Stimulated activated CD8-positive, alpha-beta memory T cell treated with anti-CD3 and anti-CD28 coated beads, Interleukin-12 subunit alpha, Interleukin-12 subunit beta, amount 100 ng/mL, for 24 hours (primary cell): ENCODE results near the gene TSPAN31.

ENCODE experiments used
- DNase-seq: peaks from one replicate; pipeline ENCODE4 v3.0.0-alpha.2; 2020; ENCODE audit errors: extremely low read depth

The TSPAN31 gene

DNA sequence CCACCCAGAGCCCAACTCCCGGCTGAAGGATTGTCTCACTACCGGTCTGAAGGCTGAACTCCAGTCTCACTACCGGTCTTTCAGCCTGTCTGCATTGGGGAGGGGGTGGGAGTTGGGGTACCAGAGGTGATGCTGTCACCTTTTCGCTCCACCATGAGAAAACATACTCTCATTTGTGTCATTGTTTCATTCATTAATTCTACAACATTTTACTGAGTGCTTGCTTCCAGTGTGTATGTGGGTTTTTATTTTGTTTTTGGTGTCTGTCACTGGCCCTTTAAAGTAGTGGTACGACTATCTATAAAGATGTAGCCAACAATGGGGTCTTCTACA is 7.8 kb downstream of the TSPAN31 start:
- no peak for DNase-seq

DNA sequence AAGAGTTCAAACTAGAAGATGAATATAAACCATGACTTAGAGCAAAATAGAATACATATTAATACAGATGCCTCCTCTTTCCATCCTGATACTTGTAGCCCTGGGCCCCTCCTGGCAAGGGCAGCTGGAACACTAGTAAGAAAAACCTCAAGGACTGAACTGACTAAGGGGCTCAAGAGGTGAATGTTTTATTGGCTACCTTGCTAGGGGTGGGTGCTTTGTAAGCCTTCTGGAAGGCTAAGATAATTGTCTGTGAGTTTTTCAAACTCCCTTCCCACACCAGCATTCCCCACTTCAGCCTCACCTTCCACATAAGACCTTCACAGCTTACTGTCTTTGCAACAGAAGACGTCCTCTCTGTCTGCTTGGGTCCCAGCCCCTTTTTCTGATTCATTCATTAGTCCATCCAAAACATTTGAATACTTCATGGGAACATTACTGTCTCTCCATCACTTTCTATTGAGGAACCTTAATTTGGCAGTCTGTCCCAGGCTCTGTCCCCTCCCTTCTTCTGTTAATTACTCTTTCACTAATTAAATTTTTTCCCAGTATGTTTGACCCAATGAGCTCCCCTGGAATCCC is 9.0 kb downstream of the TSPAN31 start:
- no peak for DNase-seq

GRCh38 chr12:57754411-57755193 is 9.8 kb downstream of the TSPAN31 start, which contains the start of gene MARCHF9:
Gene MARCHF9, plus strand, starts transcription at chr12:57755103. Its CDS starts 426 bp downstream, at chr12:57755529.
- no peak for DNase-seq

DNA sequence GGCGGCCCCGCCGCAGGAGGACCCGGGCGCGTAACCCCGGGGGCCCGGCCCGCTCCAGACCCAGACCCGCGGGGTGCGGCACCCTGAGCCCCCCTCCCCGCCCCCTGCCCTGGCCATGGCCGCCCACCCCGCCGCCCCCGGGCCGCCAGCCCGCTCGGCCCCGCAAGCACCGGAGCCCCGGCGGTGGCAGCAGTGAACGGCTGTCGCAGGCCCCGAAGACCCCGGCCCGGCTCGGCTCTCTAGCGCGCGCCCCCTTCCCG is 10.3 kb downstream of the TSPAN31 start:
- no peak for DNase-seq

- no peak for DNase-seq
Measured at GRCh38 chr12:57755454-57756372, 10.9 kb downstream of the TSPAN31 start.

DNA sequence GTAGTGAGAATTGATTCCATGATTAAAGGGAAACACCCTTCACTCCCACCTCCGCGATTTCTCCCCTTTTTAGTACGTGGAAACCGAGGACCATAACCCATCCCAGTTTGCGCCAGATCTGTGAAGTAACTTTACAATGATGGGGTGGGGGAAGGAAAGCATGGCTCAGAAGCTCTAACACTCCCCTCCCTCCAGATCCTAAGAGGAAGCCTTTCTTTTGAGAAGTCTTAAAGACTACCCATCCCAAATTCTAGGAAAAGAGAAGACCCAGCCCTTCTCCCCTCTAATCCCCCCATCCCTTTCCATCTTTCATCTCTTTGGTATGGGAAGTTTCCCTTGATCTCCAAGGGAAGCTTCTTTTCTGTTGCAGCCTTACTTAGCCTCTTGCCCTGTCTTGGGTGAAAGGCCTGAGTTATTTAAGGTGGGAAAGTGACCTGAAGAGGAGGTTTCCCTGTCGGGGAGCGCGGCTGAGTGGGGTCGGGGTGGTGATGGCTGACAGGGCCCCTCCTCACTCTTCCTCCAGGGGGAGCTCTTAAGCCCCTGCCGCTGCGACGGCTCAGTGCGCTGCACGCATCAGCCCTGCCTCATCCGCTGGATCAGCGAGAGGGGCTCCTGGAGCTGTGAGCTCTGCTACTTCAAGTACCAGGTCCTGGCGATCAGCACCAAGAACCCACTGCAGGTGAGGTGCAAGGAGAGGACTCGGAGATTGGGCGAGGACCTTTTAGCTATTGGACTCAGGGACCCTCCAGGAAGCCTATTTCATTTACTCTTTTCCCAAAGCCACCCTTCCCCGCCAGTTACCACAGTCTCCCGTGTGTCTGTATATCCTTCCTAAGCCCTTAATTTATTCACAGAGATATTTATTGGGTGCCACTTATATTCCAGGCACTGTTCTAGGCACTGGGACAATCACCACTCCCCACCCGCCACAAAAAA is 11.8 kb downstream of the TSPAN31 start:
- no peak for DNase-seq

GRCh38 chr12:57757771-57758170 is 12.9 kb downstream of the TSPAN31 start:
- no peak for DNase-seq

DNA sequence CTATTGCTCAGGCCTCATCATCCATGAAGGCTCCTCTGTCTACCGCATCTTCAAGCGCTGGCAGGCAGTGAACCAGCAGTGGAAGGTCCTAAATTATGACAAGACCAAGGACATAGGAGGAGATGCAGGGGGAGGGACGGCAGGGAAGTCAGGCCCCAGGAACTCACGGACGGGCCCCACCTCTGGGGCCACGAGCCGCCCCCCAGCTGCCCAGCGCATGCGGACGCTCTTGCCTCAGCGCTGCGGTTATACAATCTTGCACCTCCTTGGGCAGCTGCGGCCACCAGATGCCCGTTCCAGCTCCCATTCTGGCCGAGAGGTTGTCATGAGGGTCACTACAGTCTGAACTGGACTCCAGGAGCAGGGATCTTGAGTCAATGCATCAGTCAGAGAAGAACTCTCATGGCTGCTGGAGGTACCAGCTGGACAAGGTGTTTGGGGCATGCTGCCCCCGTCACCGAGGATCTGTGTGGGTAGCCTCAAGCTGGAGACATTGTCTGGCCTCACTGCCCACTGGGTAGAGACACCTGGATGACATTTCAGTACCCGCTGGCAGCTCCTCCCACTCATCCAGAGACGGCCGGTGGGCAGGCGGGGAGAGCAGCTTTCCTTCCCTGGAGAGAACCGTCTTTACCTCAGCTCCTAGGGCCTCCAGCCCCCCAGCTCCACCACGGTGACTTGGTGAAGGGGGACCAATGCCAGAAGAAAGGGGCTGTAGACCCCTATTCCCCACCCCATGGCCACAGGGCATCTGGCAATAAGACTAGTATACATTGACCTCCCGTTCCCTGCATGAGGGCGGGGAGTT is 13.9 kb downstream of the TSPAN31 start:
- no peak for DNase-seq

- no peak for DNase-seq
Measured at GRCh38 chr12:57759360-57759980, 14.6 kb downstream of the TSPAN31 start.

DNA sequence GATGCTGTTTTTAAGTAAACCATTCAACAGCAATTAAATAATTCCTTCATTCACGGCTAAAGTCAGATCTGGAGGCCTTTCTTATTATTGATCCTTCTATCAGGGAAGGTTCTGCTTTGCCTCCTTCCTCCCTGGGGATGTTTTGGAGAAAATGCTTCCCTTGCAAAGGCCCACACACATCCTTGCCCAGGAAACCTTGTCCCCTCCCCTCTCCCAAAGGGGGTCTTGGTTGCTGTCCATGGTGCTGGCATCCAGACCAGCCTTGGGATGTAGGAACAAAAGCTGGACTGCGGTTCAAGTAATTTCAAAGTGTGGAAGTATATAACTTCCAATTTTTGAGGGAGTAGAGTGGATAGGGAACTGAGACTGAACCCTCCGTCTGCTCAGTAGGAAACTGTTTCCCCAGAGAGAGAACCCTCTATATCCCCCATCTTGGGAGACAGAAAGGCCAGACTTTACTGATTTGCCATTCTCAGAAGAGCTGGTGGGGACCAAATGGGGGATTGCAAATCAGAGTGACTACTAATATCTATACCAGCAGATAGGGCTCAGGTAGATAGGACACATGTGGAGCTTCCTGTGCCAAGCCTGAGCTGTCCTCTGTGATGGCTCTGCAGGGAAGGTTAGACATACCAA is 15.6 kb downstream of the TSPAN31 start:
- DNase-seq, result no peak

DNA sequence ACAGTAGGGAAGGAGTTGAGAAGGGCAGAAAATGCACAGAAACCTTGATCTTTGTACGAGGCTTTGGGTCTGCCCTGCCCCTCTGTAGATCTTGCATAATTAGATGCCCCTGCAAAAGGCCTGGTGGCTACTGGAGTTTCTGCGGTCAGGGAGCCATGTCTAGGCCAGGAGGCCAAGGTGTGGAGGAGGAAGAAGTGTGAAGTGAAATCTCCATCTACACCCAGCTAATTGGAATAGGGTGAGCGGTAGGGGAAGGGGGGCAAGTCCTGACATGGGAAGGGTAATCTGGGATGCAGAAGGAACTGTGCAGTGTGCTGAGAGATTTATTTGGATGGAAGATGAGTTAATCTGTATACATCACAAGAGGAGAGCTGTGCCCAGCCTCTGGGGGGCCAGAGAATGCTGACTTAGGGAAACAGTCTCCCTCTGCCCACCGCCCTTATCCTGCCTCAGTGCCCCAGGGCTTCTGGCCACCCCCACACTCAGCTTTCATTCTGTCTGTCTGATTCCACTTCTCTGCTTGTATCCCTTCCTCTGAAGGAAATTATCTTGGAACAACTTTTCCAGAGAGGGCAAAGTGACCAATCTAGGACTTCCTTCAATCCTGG is 16.7 kb downstream of the TSPAN31 start:
- no peak for DNase-seq

DNA sequence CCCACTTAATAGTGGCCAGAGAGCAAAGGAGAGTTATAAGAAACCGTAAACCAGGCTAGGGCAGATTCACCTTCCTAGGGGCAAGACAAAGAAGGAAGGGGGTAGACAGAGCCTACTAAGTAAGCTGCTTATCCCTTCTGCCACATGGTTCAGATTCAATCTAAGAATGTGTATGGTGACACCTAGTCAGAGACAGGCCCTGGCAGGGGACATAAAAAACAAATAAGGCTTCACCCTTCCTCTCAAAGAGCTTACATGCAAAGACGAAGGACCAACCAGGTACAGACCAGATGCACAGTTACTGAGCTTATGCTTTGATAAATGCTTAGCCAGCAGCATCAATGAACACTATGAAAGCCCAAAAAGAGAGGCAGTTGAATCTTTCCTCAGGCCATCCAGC is 17.6 kb downstream of the TSPAN31 start:
- no peak for DNase-seq

DNA sequence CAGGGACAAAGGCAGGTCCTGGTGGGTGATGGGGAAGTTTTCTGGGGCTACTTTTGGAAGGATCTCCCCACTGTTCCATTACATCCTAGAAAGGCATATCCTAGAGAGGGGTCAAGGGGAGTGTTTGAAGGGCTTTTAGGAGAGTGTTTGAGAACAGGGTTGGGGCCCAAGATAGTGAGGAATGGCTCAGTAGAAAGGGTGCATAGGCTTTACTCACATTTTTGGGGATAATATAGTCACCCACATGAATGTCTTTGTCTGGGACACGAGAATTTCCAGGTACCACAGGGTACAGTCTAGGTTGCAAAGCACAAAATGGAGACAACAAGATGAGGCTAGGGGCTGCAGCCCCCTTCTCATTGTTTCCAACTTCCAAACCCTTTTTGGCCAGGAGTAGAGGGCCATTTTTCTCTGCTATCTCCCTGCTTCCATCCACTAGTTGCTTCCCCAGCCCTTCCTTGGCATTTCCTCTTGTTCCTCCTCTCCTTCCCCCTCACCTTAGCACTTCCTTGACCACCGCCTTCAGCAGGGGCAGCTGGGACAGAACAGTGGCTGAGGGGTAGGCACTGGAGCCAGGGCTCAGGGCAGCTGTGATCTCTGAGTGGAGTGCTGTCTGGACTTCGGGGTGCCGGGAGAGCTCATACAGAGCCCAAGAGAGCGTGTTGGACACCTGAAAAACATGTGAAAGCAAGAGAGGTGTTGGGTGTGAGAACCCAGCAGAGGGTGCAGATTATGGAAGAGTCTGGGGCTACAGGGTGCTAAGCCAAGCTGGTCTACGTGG is 19.2 kb downstream of the TSPAN31 start:
- no peak for DNase-seq

DNA sequence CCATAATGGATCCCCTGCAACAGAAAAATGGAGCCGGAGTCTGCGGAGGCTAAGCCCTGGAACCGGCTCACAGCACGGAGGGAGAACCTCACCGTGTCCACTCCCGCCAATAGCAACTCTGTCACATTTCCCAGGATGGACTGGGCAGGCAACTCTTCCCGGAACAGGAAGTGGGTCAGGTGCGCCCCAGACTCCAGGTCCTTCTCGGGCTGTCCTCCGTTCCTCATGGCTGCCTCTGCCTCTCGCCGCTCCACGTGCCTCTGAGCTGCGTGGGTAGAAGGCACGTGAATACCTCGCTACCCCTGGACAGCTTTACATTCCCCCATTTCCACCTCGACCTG is 19.8 kb downstream of the TSPAN31 start:
- DNase-seq, result no peak

DNA sequence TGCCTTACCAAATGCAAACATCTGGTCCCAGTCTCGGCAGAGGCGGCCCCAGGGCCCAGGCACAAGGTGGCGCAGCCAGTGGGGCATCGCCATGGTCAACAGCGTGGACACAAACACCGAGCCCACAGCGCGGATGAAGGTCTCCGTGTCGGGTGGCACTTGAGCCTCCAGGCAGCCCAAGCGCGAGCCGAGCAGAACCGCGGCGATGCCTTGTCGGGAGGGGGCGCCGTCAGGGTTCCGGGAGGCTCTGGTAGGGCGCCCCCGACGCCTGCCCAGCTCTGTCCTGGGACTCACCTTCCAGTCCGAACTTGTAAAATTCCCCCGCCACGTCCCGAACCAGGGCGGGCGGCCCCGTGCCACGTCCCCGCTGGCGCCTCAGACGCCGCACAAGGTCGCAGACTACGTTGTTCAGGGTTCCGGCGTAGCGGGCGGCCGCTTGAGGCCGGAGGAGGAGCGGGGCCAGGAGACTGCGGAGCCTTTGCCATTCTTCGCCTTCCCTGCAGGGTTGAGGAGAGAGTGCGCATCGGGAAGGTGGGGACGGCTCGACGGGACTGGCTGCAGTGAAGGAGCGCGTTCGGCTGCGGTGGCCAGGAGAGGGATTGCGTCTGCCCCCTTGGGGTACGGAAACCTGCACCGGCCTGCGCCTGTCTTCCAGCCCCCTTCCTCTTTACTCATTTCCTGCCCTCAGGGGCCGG is 20.3 kb downstream of the TSPAN31 start:
- no peak for DNase-seq

DNA sequence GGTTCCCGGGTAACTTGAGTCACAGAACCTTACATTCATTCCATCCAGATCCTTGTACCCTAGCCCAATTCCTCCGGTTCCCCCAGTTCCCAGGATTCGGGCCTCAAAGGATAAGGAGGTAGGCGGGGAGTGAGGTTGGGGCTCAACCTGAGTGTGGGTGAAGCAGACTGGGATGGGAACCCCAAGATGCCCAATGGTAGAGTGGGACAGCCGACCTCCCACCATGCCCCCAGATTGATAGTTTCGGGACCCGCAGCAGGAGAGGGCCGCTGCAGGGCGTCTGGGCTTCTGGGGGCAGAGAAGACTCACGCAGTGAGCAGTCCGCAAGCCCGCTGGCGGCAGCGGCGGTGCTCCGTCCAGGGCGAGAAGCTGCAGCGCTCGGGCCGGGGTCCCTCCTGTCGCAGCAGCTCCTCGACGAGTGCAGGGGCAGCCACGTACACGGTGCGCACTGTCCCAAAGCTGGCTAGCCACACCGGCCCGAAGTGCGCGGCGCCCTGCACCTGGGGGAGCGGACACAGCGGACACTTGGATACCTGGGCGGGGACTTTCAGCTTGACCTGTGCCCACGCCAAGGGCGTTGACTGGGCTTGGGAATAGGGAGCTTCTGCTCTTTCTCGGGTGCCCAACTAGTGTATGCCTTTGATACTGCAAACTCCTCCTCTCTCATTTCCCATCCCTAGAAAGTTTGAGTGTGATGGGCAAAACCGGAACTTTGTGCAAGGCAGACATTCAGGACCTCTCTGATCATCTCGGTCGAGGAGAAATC is 21.0 kb downstream of the TSPAN31 start:
- no peak for DNase-seq

DNA sequence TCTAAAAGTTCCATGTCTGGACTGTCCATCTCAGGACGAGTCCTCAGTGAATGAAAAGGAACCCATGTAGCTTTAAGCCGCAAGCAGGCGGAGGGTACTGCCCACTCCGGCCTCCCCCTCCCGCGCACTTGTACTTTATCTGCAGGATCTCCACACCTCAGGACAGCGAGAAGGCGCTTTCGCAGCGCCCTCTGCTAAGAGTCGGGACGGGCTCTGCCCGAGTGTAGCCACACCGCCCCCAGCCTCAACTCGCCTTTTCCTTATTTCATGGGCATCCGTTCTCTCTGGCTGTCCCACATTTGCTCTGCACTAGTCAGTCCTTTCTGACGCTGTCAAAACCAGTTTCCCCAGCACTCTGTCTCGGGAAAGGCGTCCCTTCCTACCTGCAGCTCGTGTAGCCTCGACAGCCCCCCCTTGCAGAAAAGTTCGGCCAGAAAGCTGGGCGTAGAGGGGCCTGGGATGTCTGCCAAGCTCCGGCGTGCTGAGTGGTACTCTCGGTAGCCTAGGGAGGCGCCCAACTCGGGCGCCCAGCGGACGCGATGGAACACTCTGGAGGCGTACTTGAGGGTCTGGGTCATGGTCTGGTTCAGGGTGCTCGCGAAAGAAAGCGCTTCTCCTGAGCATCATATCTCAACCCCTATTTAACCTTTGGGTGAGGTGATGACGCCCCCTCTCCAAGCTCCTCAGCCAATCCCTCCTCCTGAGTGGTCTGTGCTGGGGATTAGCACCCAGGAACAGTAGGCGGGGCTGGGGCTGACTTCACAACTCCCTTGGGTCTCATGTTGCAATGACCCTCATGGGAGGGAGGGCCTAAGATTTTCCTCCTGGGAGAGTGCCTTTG is 21.8 kb downstream of the TSPAN31 start, which contains the start of gene CYP27B1:
TSS of gene CYP27B1 (minus strand) at position 615 of the 841 bp plus-strand sequence. CDS start at position 578, 37 bp downstream.
- no peak for DNase-seq
